HCT116 (cell line): ENCODE data around the gene GRIK2. TPM values are rescaled to one million over a fixed set of nuclear protein-coding genes. Genes with fewer than 3 reads are reported as not detected.

ENCODE experiments used
- ATAC-seq: fragments of 200-7000 bp; cut with Tn5 transposase; 2 replicates; pipeline ENCODE4 v1.9.1; 2020; ENCODE audit warnings: mild to moderate bottlenecking, moderate library complexity
- BruUV-seq: library from RNA; stranded (reverse); fragments of 400-500 nt; replicated peaks from 2 replicates; lab custom pipeline; 2021; lab: Mats Ljungman, UMichigan
- CTCF ChIA-PET: fragments of 300-600 bp; sonication (Branson Sonifier 250); formaldehyde crosslinking; loops from one replicate; lab custom pipeline; 2021; ENCODE audit warnings: antibody characterized with exemption; lab: Charles Lee
- POLR2A ChIA-PET: fragments of 300-600, 350-600 bp; sonication (Branson Sonifier 250); formaldehyde crosslinking; loops from one replicate; lab custom pipeline; 2021; ENCODE audit warnings: antibody characterized with exemption; lab: Charles Lee
- RAD21 ChIA-PET, 2 experiments: fragments of 300-600 bp; sonication (Branson Sonifier 250); formaldehyde crosslinking; loops; one replicate each; lab custom pipeline; 2023; ENCODE audit warnings: low total read pairs in 2 of 2; ENCODE audit not compliant: uncharacterized antibody in 2 of 2, unreplicated experiment in 2 of 2, low non-redundant PET in 1 of 2; lab: Charles Lee
- DNase-seq: peaks from one replicate; pipeline ENCODE4 v3.0.0-alpha.2; 2010; ENCODE audit warnings: low read depth, low spot score
- H2AFZ ChIP-seq: fragments of 200-600 bp; shearing (Covaris generic), sonication (generic); 2 replicates; pipeline ENCODE4 v1.6.1; 2017; ENCODE audit warnings: low read depth, mixed run types, mixed read lengths, antibody characterized with exemption, low read length; ENCODE audit not compliant: poor library complexity, severe bottlenecking
- H3K27ac ChIP-seq: 2 replicates; pipeline ENCODE4 v1.5.1; 2012; ENCODE audit warnings: low read depth, low read length
- H3K27me3 ChIP-seq: fragments of 200-600 bp; sonication (generic); 2 replicates; pipeline ENCODE4 v1.6.1; 2016; ENCODE audit warnings: mixed run types, low read length, mixed read lengths; ENCODE audit not compliant: insufficient read depth
- H3K36me3 ChIP-seq, 2 experiments: fragments of 200-500 bp in 1 of 2; fragments of 200-600 bp in 1 of 2; sonication (Bioruptor generic) in 1 of 2; sonication (generic) in 1 of 2; 2 replicates each; pipeline versions ENCODE4 v1.5.1 to v1.6.1; 2014 to 2016; ENCODE audit warnings: low read length in 2 of 2, inconsistent platforms in 1 of 2, mixed read lengths in 1 of 2, mixed run types in 1 of 2; ENCODE audit not compliant: insufficient read depth in 2 of 2, control insufficient read depth in 1 of 2
- H3K4me1 ChIP-seq, 2 experiments: fragments of 200-600 bp in 1 of 2; sonication (generic) in 1 of 2; 2 replicates each; pipeline versions ENCODE4 v1.5.1 to v1.6.1; 2012 to 2017; ENCODE audit warnings: low read length in 2 of 2, inconsistent platforms in 1 of 2, mild to moderate bottlenecking in 1 of 2, mixed read lengths in 1 of 2, mixed run types in 1 of 2, moderate library complexity in 1 of 2; ENCODE audit not compliant: insufficient read depth in 2 of 2, control insufficient read depth in 1 of 2
- H3K4me2 ChIP-seq: fragments of 200-600 bp; sonication (generic); 2 replicates; pipeline ENCODE4 v1.6.1; 2017; ENCODE audit warnings: mixed run types, low read length, mixed read lengths
- H3K4me3 ChIP-seq, 2 experiments: fragments of 200-600 bp in 1 of 2; sonication (generic) in 1 of 2; replicated peaks in 1 of 2; 2 replicates each; pipeline ENCODE4 v1.5.1; 2011 to 2016; ENCODE audit warnings: low read length in 2 of 2, control low read depth in 1 of 2, low read depth in 1 of 2, mild to moderate bottlenecking in 1 of 2, mixed read lengths in 1 of 2, mixed run types in 1 of 2
- H3K79me2 ChIP-seq: fragments of 200-600 bp; sonication (generic); 2 replicates; pipeline ENCODE4 v1.6.1; 2017; ENCODE audit warnings: mild to moderate bottlenecking, mixed run types, low read length, moderate library complexity, mixed read lengths; ENCODE audit not compliant: insufficient read depth
- H3K9ac ChIP-seq: fragments of 200-600 bp; sonication (generic); 2 replicates; pipeline ENCODE4 v1.6.1; 2016; ENCODE audit warnings: low read length, mixed read lengths
- H3K9me2 ChIP-seq: fragments of 200-600 bp; sonication (generic), shearing (Covaris generic); 2 replicates; pipeline ENCODE4 v1.6.1; 2017; ENCODE audit warnings: mixed run types, mild to moderate bottlenecking, moderate library complexity; ENCODE audit not compliant: insufficient read depth
- H3K9me3 ChIP-seq, 2 experiments: fragments of 200-500 bp in 1 of 2; fragments of 200-600 bp in 1 of 2; sonication (Bioruptor generic) in 1 of 2; sonication (generic) in 1 of 2; 2 replicates each; pipeline ENCODE4 v1.6.1; 2014 to 2017; ENCODE audit warnings: low read length in 2 of 2, mixed read lengths in 2 of 2, inconsistent platforms in 1 of 2, low read depth in 1 of 2, mild to moderate bottlenecking in 1 of 2, mixed run types in 1 of 2, moderate library complexity in 1 of 2; ENCODE audit not compliant: control insufficient read depth in 1 of 2, insufficient read depth in 1 of 2
- H4K20me1 ChIP-seq: fragments of 200-600 bp; sonication (generic), shearing (Covaris generic); 2 replicates; pipeline ENCODE4 v1.6.1; 2017; ENCODE audit warnings: mixed run types, mild to moderate bottlenecking, moderate library complexity; ENCODE audit not compliant: insufficient read depth
- EGR1 ChIP-seq: IDR thresholded peaks from 2 replicates; pipeline ENCODE4 v1.6.1; 2012; ENCODE audit warnings: low read depth
- ELF1 ChIP-seq: IDR thresholded peaks from 2 replicates; pipeline ENCODE4 v1.6.1; 2012; ENCODE audit warnings: low read depth, borderline replicate concordance
- EZH2 ChIP-seq: fragments of 200-600 bp; sonication (generic); IDR thresholded peaks from 2 replicates; pipeline ENCODE4 v1.6.1; 2017; ENCODE audit warnings: antibody characterized with exemption, mixed run types
- EZH2phosphoT487 ChIP-seq: fragments of 200-600 bp; IDR thresholded peaks from 2 replicates; pipeline ENCODE4 v1.6.1; 2018; ENCODE audit warnings: antibody characterized with exemption, borderline replicate concordance
- JUND ChIP-seq: IDR thresholded peaks from 2 replicates; pipeline ENCODE4 v1.6.1; 2012
- MAX ChIP-seq: IDR thresholded peaks from 2 replicates; pipeline ENCODE4 v1.6.1; 2012
- RAD21 ChIP-seq: IDR thresholded peaks from 2 replicates; pipeline ENCODE4 v1.6.1; 2012; ENCODE audit warnings: low read depth, mild to moderate bottlenecking
- SIN3A ChIP-seq: IDR thresholded peaks from 2 replicates; pipeline ENCODE4 v1.6.1; 2012; ENCODE audit warnings: low read depth
- SP1 ChIP-seq: IDR thresholded peaks from 2 replicates; pipeline ENCODE4 v1.6.1; 2012; ENCODE audit warnings: low read depth
- YY1 ChIP-seq: IDR thresholded peaks from 2 replicates; pipeline ENCODE4 v1.6.1; 2011; ENCODE audit warnings: low read length, low read depth, moderate library complexity, mild to moderate bottlenecking; ENCODE audit not compliant: insufficient replicate concordance; ENCODE audit errors: extremely low read depth
- ZFX ChIP-seq: fragments of 450-650 bp; IDR thresholded peaks from 2 replicates; pipeline ENCODE4 v1.6.1; 2017
- ZNF274 ChIP-seq: fragments of 200-500 bp; sonication (Bioruptor generic); IDR thresholded peaks from 2 replicates; pipeline ENCODE4 v1.6.1; 2014; ENCODE audit warnings: mild to moderate bottlenecking, low read depth, low read length, inconsistent platforms
- intact Hi-C: fragments of 100-400 bp; cut with micrococcal nuclease; formaldehyde crosslinking; loops from 2 replicates; pipeline ENCODE4 v1.10.0; 2022
- total RNA-seq: library from RNA; stranded (reverse); gene quantifications from one replicate; pipeline ENCODE4 v1.2.1, GENCODE V29; 2021; ENCODE audit not compliant: unreplicated experiment
- TF ChIP-seq, protein P1 (sequence below): IDR thresholded peaks from 2 replicates; pipeline ENCODE4 v1.6.1; 2012; ENCODE audit warnings: low read depth

The GRIK2 gene
- total RNA-seq, 1 experiment from 2014 or later, result 0.64 TPM

GRCh38 chr6:101689156-101689555 lies 295.6 kb downstream of the GRIK2 start:
- Histone ChIP-seq H3K4me3 (no peak overlapping the region), H3K9ac (no peak overlapping the region)
- intact Hi-C loops, result no loop called here
- ATAC-seq, result no peak
- TF ChIP-seq MAX (no peak), ZFX (no peak), RAD21 (no peak), EZH2phosphoT487 (no peak)
- TF ChIP-seq, all 23 proteins: peak for 0
- Histone ChIP-seq H2AFZ (no peak overlapping the region), H3K4me1 (no peaks in the 10 kb centered on the region), H4K20me1 (no peaks in the 10 kb centered on the region), H3K36me3 (no peaks in the 10 kb centered on the region), H3K79me2 (no peaks in the 10 kb centered on the region), H3K27ac (no peak overlapping the region), H3K9me2 (no peaks in the 10 kb centered on the region), H3K4me2 (no peak overlapping the region), H3K27me3 (no peaks in the 10 kb centered on the region), H3K9me3 (no peaks in the 10 kb centered on the region)
- DNase-seq, result no peak
- BruUV-seq, result no TSS peak
- POLR2A ChIA-PET, result no interaction called here
- CTCF ChIA-PET, result no interaction called here
- RAD21 ChIA-PET, result no interaction called here

- TF ChIP-seq RAD21 (no peak), EZH2 (no peak), EGR1 (no peak), YY1 (no peak), SP1 (no peak), SIN3A (no peak), ZNF274 (no peak), ELF1 (no peak), JUND (no peak)
- TF ChIP-seq, protein P1, sequence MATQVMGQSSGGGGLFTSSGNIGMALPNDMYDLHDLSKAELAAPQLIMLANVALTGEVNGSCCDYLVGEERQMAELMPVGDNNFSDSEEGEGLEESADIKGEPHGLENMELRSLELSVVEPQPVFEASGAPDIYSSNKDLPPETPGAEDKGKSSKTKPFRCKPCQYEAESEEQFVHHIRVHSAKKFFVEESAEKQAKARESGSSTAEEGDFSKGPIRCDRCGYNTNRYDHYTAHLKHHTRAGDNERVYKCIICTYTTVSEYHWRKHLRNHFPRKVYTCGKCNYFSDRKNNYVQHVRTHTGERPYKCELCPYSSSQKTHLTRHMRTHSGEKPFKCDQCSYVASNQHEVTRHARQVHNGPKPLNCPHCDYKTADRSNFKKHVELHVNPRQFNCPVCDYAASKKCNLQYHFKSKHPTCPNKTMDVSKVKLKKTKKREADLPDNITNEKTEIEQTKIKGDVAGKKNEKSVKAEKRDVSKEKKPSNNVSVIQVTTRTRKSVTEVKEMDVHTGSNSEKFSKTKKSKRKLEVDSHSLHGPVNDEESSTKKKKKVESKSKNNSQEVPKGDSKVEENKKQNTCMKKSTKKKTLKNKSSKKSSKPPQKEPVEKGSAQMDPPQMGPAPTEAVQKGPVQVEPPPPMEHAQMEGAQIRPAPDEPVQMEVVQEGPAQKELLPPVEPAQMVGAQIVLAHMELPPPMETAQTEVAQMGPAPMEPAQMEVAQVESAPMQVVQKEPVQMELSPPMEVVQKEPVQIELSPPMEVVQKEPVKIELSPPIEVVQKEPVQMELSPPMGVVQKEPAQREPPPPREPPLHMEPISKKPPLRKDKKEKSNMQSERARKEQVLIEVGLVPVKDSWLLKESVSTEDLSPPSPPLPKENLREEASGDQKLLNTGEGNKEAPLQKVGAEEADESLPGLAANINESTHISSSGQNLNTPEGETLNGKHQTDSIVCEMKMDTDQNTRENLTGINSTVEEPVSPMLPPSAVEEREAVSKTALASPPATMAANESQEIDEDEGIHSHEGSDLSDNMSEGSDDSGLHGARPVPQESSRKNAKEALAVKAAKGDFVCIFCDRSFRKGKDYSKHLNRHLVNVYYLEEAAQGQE, result no peak
- TF ChIP-seq, all 23 proteins: peak for 0
Measured at GRCh38 chr6:101689695-101690094, 296.2 kb downstream of the GRIK2 start.

More at GRCh38 chr6:101689695-101690094, 296.2 kb downstream of the GRIK2 start:
- H3K9ac ChIP-seq, result no peak overlapping the region
- no peak for DNase-seq
- H3K27ac ChIP-seq, result no peak overlapping the region
- ChIA-PET CTCF (no interaction called here), POLR2A (no interaction called here), RAD21 (no interaction called here)
- no peak overlapping the region for H3K4me3 ChIP-seq
- H3K79me2 ChIP-seq, result no peaks in the 10 kb centered on the region
- no peaks in the 10 kb centered on the region for H3K27me3 ChIP-seq
- no peaks in the 10 kb centered on the region for H3K9me2 ChIP-seq
- BruUV-seq, result no TSS peak
- no peak overlapping the region for H3K4me2 ChIP-seq
- H4K20me1 ChIP-seq, result no peaks in the 10 kb centered on the region
- ATAC-seq, result no peak
- H2AFZ ChIP-seq, result no peak overlapping the region
- H3K4me1 ChIP-seq, result no peaks in the 10 kb centered on the region
- no peaks in the 10 kb centered on the region for H3K9me3 ChIP-seq
- no peaks in the 10 kb centered on the region for H3K36me3 ChIP-seq
- intact Hi-C loops, result no loop called here
